Pancreas (tissue), 10 donors: ENCODE measurements around the gene CXCR1. TPM values are rescaled to one million over a fixed set of nuclear protein-coding genes. Genes with fewer than 3 reads are reported as not detected.
A peak's percentile ranks its signal among the peaks of the same experiment; 100 is the strongest.

Experiments
- ATAC-seq, 4 donors: fragments of 200-7000 bp; cut with Tn5 transposase; one replicate each; pipeline versions ENCODE4 v1.8.0 to v1.9.1; 2020; ENCODE audit warnings: mild to moderate bottlenecking in 4 of 4, moderate library complexity in 4 of 4
- DNase-seq, 6 donors: peaks; one replicate each; pipeline ENCODE4 v3.0.0-alpha.2; 2020
- FAIRE-seq: peaks from 2 replicates; lab custom pipeline; 2012; peaks lifted over from hg19 to GRCh38; lab: Jason Lieb, UNC
- H3K27ac ChIP-seq, 4 donors: fragments of 200-600 bp; sonication (generic); 1 replicate in 3 of 4; 2 replicates in 1 of 4; pipeline versions ENCODE4 v1.5.0 to v1.8.0; 2020
- H3K27me3 ChIP-seq, 4 donors: fragments of 200-600 bp; one replicate each; pipeline ENCODE4 v1.8.0; 2021
- H3K36me3 ChIP-seq, 3 donors: fragments of 200-600 bp; sonication (generic) in 1 of 3; one replicate each; pipeline versions ENCODE4 v1.5.0 to v1.8.0; 2020 to 2021
- H3K4me1 ChIP-seq, 3 donors: fragments of 200-600 bp; one replicate each; pipeline ENCODE4 v1.8.0; 2021
- H3K4me3 ChIP-seq, 4 donors: fragments of 200-600 bp; sonication (generic) in 2 of 4; one replicate each; pipeline versions ENCODE4 v1.5.0 to v1.8.0; 2020 to 2021
- H3K9me3 ChIP-seq, 4 donors: fragments of 200-600 bp; one replicate each; pipeline ENCODE4 v1.8.0; 2021
- WGBS, 2 donors: extraction: QIAGEN DNeasy Blood & Tissue Kit; methylation state at CpG; one replicate each; pipeline ENCODE4 v1.1.7; 2013; 5-methylcytosine and 5-hydroxymethylcytosine counted together
- intact Hi-C, 3 donors: fragments of 100-400 bp; cut with DNase I; formaldehyde crosslinking; loops; one replicate each; pipeline versions ENCODE4 v1.11.1 to v1.14.2; 2022
- polyA plus RNA-seq, 2 donors: library from polyadenylated mRNA; stranded (reverse); fragments of 200-250 nt; gene quantifications; one replicate each; pipeline ENCODE4 v1.2.3, GENCODE V29; 2013
- total RNA-seq, 6 donors: library from RNA; stranded (reverse); fragmentation: NEBNext Ultra II Directional in 4 of 6; extraction: Animal tissue kit (Norgen Biotek cat#: 25700) in 4 of 6; gene quantifications; one replicate each; pipeline versions ENCODE4 v1.2.1 to v1.2.4, GENCODE V29; 2021 to 2023
- TF ChIP-seq, protein P1 (sequence below), 4 donors: fragments of 200-600 bp; sonication (generic) in 3 of 4; IDR thresholded peaks; one replicate each; pipeline versions ENCODE4 v1.5.0 to v1.8.0; 2021; ENCODE audit warnings: antibody characterized with exemption in 4 of 4
- donor health status: healthy with polysubstance abuse.
- donor health status: DM: no; HTN: no; CAD: no; lungs with moderate emphysema.
- donor health status: DM: no; HTN: no; CAD: no.
- donor health status: control.
- donor health status: control.
- donor health status: Bipolar disorder and iron deficiency.
- donor health status: DM: yes; HTN: yes; CAD: no.
- donor health status: DM: no; HTN: no; CAD: no.
- donor health status: DM: no; HTN: no; CAD: no.
- donor health status: DM: yes; HTN: yes; CAD: no.

CXCR1 gene
- total and polyA plus RNA-seq, 8 donors = 0.08 to 0.92 (median 0.52) TPM; not detected in 3

DNA sequence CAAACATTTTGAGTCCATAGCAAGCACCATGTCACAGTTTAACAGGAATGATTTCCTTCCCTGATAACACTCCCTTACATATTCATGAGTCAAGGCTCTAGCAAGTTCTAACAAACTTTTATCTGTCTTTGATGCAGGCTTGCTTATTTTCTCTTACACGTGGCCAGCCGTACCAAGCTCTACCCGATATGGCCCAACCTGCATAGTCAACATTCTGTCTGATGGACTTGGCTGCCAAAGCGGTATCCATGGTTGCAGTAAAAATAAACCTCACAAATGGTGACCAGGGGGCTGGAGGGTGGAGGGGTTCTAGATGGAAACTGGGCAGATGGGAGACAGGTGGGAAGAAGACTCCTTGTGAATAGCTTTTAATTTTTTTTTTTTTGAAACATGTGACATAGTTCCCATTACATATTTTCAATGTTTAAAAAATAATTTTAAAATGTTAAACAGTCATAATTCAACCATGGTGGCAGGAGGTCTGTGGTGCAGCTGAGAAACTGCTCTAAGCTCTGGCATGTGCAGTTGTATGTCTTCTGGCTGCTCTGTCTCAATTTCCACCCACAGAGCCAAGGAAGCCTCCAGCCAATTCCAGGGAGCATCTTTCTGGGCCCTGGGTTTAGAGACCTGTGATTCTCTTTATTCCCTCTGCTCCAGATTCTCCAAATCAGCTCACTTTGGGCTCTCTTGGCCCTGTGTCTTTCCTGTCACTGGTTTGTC lies 20.7 kb upstream of the CXCR1 start:
- no peaks in the 10 kb centered on the region for H3K36me3 ChIP-seq
- H3K4me1 ChIP-seq = peaks cover 0 to 6% (median 0%) of the 10 kb centered on the region in 3 donors
- peak in 3 of 6 donors; percentile 16 to 22 (median 17) for DNase-seq
- TF ChIP-seq, protein P1, sequence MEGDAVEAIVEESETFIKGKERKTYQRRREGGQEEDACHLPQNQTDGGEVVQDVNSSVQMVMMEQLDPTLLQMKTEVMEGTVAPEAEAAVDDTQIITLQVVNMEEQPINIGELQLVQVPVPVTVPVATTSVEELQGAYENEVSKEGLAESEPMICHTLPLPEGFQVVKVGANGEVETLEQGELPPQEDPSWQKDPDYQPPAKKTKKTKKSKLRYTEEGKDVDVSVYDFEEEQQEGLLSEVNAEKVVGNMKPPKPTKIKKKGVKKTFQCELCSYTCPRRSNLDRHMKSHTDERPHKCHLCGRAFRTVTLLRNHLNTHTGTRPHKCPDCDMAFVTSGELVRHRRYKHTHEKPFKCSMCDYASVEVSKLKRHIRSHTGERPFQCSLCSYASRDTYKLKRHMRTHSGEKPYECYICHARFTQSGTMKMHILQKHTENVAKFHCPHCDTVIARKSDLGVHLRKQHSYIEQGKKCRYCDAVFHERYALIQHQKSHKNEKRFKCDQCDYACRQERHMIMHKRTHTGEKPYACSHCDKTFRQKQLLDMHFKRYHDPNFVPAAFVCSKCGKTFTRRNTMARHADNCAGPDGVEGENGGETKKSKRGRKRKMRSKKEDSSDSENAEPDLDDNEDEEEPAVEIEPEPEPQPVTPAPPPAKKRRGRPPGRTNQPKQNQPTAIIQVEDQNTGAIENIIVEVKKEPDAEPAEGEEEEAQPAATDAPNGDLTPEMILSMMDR (IDR thresholded peaks at IDR 0.05) = no peak
- H3K27ac ChIP-seq = no peak overlapping the region
- H3K4me3 ChIP-seq = no peak overlapping the region
- WGBS, 2 donors = 33 to 39% methylated on average over 4 of the region's 4 CpGs
- intact Hi-C loops = loop anchor here in 1 of 3 donors (10.0 kb wide), 1 partner anchor 197 kb away; the partner anchor contains the start of gene SLC11A1
- no peaks in the 10 kb centered on the region for H3K27me3 ChIP-seq
- peak; percentile 49 for FAIRE-seq
- peak; percentile 48 to 75 (median 65) for ATAC-seq
- H3K9me3 ChIP-seq = no peaks in the 10 kb centered on the region

DNA sequence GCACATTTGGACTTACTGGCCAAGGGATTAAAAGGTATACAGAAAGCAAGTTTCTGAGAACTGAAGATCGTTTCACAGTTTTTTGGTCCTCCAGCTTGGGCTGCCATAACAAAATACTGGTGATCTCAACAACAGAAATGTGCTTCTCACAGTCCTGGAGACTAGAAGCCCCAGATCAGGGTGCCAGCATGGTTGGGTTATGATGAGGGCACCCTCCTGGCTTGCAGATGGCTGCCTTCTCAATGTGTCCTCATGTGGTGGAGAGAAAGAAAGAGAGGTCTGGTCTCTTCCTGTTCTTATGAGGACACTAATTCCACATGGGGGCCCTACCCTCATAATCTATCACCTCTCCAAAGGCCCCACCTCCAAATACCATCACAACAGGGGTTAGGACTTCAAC lies 20.1 kb upstream of the CXCR1 start:
- no peak for FAIRE-seq
- intact Hi-C loops = loop anchor here in 1 of 3 donors (10.0 kb wide), 1 partner anchor 198 kb away; the partner anchor contains the start of gene SLC11A1
- Histone ChIP-seq H3K9me3 (no peaks in the 10 kb centered on the region), H3K27ac (no peak overlapping the region), H3K4me3 (no peak overlapping the region), H3K27me3 (no peaks in the 10 kb centered on the region), H3K36me3 (no peaks in the 10 kb centered on the region), H3K4me1 (peaks cover 0 to 6% (median 0%) of the 10 kb centered on the region in 3 donors)
- TF ChIP-seq, protein P1 (IDR thresholded peaks at IDR 0.05) = no peak
- WGBS, 2 donors = 58 to 76% methylated on average over 1 of the region's 1 CpG
- no peak for DNase-seq
- ATAC-seq = peak; percentile 14 to 26 (median 15)

DNA sequence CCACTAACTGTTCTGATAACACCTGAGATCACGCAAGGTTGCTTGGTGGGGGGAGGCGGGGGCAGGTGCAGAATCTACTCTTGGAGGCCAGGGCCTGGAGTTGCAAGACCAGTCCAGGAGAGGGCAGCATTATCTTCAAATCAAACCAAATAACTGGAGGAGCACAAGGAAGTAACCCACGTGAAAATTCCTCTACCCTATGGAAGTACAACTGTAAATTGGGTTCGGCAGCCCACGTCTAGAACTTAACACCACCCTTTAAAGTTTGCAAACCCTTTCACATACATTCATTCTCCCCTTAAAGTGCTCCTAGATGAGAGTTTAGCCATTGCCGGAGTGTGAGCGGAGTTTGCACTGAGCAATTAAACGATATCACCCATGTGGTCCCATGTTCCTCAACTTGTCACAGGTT lies 19.6 kb upstream of the CXCR1 start:
- H3K36me3 ChIP-seq = no peaks in the 10 kb centered on the region
- H3K27me3 ChIP-seq = no peaks in the 10 kb centered on the region
- DNase-seq (peak; percentile 63 to 81 (median 68)), ATAC-seq (peak; percentile 95 to 99 (median 98)), FAIRE-seq (no peak)
- TF ChIP-seq, protein P1 (IDR thresholded peaks at IDR 0.05) = peak; percentile 68 to 86 (median 78)
- H3K27ac ChIP-seq = no peak overlapping the region
- no peaks in the 10 kb centered on the region for H3K9me3 ChIP-seq
- H3K4me3 ChIP-seq = no peak overlapping the region
- H3K4me1 ChIP-seq = peaks cover 0 to 6% (median 0%) of the 10 kb centered on the region in 3 donors
- intact Hi-C loops = loop anchor here in 1 of 3 donors (10.0 kb wide), 1 partner anchor 198 kb away; the partner anchor contains the start of gene SLC11A1
- 36 to 37% methylated on average over 8 of the region's 8 CpGs for WGBS, 2 donors

- H3K9me3 ChIP-seq = no peaks in the 10 kb centered on the region
- no peak overlapping the region for H3K4me3 ChIP-seq
- 87 to 88% methylated on average over 1 of the region's 1 CpG for WGBS, 2 donors
- intact Hi-C loops = loop anchor here in 1 of 3 donors (5.0 to 10.0 kb wide), 2 partner anchors 78 to 200 kb away; partner anchors contain the start of genes GPBAR1 and SLC11A1
- no peak for ATAC-seq
- H3K4me1 ChIP-seq = peaks cover 0 to 6% (median 0%) of the 10 kb centered on the region in 3 donors
- no peaks in the 10 kb centered on the region for H3K27me3 ChIP-seq
- no peak for FAIRE-seq
- H3K36me3 ChIP-seq = no peaks in the 10 kb centered on the region
- no peak overlapping the region for H3K27ac ChIP-seq
- TF ChIP-seq, protein P1 (IDR thresholded peaks at IDR 0.05) = no peak
- no peak for DNase-seq
These were observed 17.6 kb upstream of the CXCR1 start for GRCh38 chr2:218184331-218184730.
